Measurements from ENCODE around the gene SMPD1. TPM values are rescaled to one million over a fixed set of nuclear protein-coding genes. Genes with fewer than 3 reads are reported as not detected.

SMPD1 gene
- total RNA-seq, 2 donors from 2014 or later, result 9.4 to 28.7 TPM

DNA sequence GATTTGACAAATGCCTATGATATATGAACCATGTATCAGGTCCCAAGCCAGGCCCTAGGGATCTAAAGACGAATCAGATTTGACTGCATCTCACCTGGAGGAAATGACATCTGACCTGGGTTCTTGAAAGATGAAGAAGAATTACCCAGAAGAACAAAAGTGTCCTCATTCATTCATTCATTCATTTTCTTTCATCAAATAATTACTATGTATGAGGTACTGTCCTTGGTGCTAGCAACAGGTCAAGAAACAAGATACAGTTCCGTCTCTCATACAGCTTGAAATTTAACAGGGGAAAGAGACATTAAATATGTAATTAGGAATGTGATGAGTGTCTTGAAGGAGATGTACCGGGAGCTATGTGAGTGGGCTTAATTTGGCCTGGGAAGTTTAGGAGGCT, 30.4 kb downstream of the SMPD1 start:
- Histone ChIP-seq H3K9ac (ENCODE audit: extremely low read depth, low read length, poor library complexity, severe bottlenecking) (no peak overlapping the region), H3K36me3 (ENCODE audit: control insufficient read depth, insufficient read depth, low read length) (no peaks in the 10 kb centered on the region), H3K27me3 (ENCODE audit: control insufficient read depth, insufficient read depth, low read length, poor library complexity, severe bottlenecking) (peaks cover 38% of the 10 kb centered on the region), H3K4me1 (ENCODE audit: control insufficient read depth, insufficient read depth, low read length) (no peaks in the 10 kb centered on the region), H3K4me3 (ENCODE audit: low read length) (no peak overlapping the region), H3K9me3 (ENCODE audit: control insufficient read depth, low read length) (no peaks in the 10 kb centered on the region), H3K27ac (ENCODE audit: low read depth, low read length) (no peak overlapping the region)
- no peaks in the 10 kb centered on the region for H3K4me1 Mint-ChIP-seq
- WGBS, 2 experiments (ENCODE audit: insufficient coverage in 1 of 2, insufficient read length in 1 of 2), result 85 to 86% methylated on average over 2 to 3 of the region's 3 CpGs
- no peak overlapping the region for H3K4me3 Mint-ChIP-seq
- H3K27me3 Mint-ChIP-seq (ENCODE audit: insufficient read depth), result peaks cover 49% of the 10 kb centered on the region
- H3K9me3 Mint-ChIP-seq, result no peaks in the 10 kb centered on the region
- no peak overlapping the region for H3K27ac Mint-ChIP-seq
- no peaks in the 10 kb centered on the region for H3K36me3 Mint-ChIP-seq (ENCODE audit: low read depth)
- no peak for TF ChIP-seq CTCF (conservative IDR thresholded peaks at IDR 0.05)
- no peak for DNase-seq

DNA sequence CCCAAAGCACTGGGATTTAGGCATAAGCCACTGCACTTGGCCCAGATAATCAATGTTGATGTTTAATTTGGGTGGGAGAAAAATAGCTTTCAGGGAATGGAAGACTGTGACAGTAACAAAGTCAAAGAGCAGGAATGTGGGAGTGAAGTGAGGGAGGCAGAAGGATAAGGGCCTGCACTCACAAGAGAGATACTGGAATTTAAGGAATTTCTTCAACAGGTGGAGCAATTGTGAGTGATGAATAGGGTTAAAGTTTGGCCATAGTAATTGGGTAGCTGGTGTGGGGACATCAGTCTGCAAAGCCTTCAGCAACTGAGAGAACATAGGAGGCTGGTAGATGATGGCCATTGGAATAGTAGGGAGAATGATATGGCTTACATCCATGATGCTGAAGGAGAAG, 37.2 kb downstream of the SMPD1 start:
- H3K9ac ChIP-seq (ENCODE audit: extremely low read depth, low read length, poor library complexity, severe bottlenecking), result no peak overlapping the region
- H3K9me3 ChIP-seq (ENCODE audit: control insufficient read depth, low read length), result no peaks in the 10 kb centered on the region
- no peaks in the 10 kb centered on the region for H3K36me3 ChIP-seq (ENCODE audit: control insufficient read depth, insufficient read depth, low read length)
- H3K4me1 ChIP-seq (ENCODE audit: control insufficient read depth, insufficient read depth, low read length), result no peaks in the 10 kb centered on the region
- no peak overlapping the region for H3K27ac Mint-ChIP-seq
- TF ChIP-seq CTCF (conservative IDR thresholded peaks at IDR 0.05), result no peak
- peaks cover 1% of the 10 kb centered on the region for H3K36me3 Mint-ChIP-seq (ENCODE audit: low read depth)
- no peaks in the 10 kb centered on the region for H3K9me3 Mint-ChIP-seq
- H3K4me3 Mint-ChIP-seq, result no peak overlapping the region
- peaks cover 27% of the 10 kb centered on the region for H3K27me3 Mint-ChIP-seq (ENCODE audit: insufficient read depth)
- H3K27ac ChIP-seq (ENCODE audit: low read depth, low read length), result no peak overlapping the region
- peak; percentile 35 for DNase-seq
- H3K4me3 ChIP-seq (ENCODE audit: low read length), result no peak overlapping the region
- H3K27me3 ChIP-seq (ENCODE audit: control insufficient read depth, insufficient read depth, low read length, poor library complexity, severe bottlenecking), result peaks cover 20% of the 10 kb centered on the region
- H3K4me1 Mint-ChIP-seq, result peaks cover 2% of the 10 kb centered on the region

- no peaks in the 10 kb centered on the region for H3K9me3 Mint-ChIP-seq
- H3K4me3 ChIP-seq (ENCODE audit: low read length), result no peak overlapping the region
- 91 to 100% methylated on average over 1 to 3 of the region's 3 CpGs for WGBS, 2 experiments (ENCODE audit: insufficient coverage in 1 of 2, insufficient read length in 1 of 2)
- H3K36me3 ChIP-seq (ENCODE audit: control insufficient read depth, insufficient read depth, low read length), result no peaks in the 10 kb centered on the region
- H3K27ac ChIP-seq (ENCODE audit: low read depth, low read length), result no peak overlapping the region
- no peak for TF ChIP-seq CTCF (conservative IDR thresholded peaks at IDR 0.05)
- no peak overlapping the region for H3K4me3 Mint-ChIP-seq
- H3K27me3 Mint-ChIP-seq (ENCODE audit: insufficient read depth), result no peaks in the 10 kb centered on the region
- no peaks in the 10 kb centered on the region for H3K27me3 ChIP-seq (ENCODE audit: control insufficient read depth, insufficient read depth, low read length, poor library complexity, severe bottlenecking)
- H3K9ac ChIP-seq (ENCODE audit: extremely low read depth, low read length, poor library complexity, severe bottlenecking), result no peak overlapping the region
- no peak for DNase-seq
- no peaks in the 10 kb centered on the region for H3K4me1 ChIP-seq (ENCODE audit: control insufficient read depth, insufficient read depth, low read length)
- peaks cover 15% of the 10 kb centered on the region for H3K4me1 Mint-ChIP-seq
- no peak overlapping the region for H3K27ac Mint-ChIP-seq
- H3K36me3 Mint-ChIP-seq (ENCODE audit: low read depth), result peaks cover 1% of the 10 kb centered on the region
- no peaks in the 10 kb centered on the region for H3K9me3 ChIP-seq (ENCODE audit: control insufficient read depth, low read length)
Measured at GRCh38 chr11:6431861-6432260, 41.6 kb downstream of the SMPD1 start.

All from endodermal cell (in vitro differentiated cells).